T-helper 1 cell (primary cell): Measurements from ENCODE around the gene NDRG3.
"Not testable (repeated sequence)": the region's sequence is repeated elsewhere in the genome, so short reads cannot be mapped to it uniquely, and the experiment has no call there.

Experiments used
- DNase-seq, 5 donors: peaks; one replicate each; pipeline ENCODE4 v3.0.0-alpha.2; 2012 to 2020

The NDRG3 gene

DNA sequence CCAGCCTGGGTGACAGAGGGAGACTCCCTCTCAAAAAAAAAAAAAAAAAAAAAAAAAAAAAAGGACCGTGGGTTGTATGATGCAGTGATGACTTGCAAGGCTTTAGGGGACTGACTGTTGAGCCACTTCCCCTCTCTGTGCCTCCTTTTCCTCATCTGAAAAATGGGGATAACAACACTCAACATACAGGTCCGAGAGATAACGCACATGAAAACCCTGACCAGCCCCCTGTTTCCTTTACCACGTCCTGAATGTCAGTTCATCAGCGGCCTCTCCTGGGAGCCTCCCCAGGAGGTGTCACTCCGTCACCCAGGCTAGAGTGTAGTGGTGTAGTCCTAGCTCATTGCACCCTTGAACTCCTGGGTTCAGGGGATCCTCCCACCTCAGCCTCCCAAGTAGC lies 103.8 kb downstream of the NDRG3 start:
- no peak for DNase-seq

DNA sequence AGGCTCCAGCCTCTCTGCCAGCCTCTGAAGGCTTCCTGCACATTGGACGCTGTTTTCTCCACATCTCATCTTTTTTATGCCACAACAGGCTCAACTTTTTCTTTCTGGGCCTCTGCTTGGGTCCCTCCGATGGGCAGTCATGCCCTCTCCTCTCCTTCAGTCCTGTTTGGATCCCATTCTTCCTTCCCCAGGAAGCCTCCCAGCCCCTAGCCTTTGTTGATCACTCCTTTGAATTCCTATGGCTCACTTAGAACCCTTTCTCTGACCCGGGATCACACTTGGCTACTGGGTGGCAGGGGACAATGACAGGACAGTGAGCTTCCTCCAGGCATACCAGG lies 104.4 kb downstream of the NDRG3 start:
- DNase-seq, result no peak

DNA sequence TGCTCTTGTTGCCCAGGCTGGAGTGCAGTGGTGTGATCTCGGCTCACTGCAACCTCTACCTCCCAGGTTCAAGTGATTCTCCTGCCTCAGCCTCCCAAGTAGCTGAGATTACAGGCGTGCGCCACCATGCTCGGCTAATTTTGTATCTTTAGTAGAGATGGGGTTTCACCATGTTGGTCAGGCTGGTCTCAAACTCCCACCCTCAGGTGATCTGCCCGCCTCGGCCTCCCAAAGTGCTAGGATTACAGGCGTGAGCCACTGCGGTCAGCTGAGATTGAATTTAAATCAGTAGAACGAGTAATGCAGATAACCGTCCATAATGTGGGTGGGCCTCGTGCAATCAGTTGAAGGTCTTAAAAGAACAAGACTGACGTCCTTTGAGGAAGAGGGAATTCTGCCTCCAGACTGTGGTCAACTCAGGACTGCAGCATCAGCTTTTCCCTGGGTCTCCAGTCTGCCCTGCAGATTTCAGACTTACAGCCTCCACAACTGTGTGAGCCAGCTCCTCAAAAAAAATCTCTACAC lies 107.0 kb downstream of the NDRG3 start:
- DNase-seq, result not testable (repeated sequence)

DNA sequence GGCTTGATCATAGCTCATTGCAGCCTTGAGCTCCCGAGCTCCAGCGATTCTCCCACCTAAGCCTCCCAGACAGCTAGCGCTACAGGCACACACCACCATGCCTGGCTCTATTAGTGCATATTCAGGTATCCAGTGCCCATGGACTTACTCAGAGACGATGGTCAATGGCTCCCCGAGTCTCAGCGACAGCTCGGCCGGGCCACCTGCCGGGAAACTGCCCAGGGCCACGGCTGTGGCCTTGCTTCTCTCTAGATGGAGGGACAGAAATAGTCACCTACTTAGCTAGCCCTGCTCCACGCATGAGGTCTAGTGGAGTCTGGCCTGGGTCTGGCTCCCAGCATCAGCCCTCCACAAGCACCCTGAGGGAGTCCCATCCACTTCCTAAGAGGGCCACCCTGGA lies 111.5 kb downstream of the NDRG3 start:
- no peak for DNase-seq

DNA sequence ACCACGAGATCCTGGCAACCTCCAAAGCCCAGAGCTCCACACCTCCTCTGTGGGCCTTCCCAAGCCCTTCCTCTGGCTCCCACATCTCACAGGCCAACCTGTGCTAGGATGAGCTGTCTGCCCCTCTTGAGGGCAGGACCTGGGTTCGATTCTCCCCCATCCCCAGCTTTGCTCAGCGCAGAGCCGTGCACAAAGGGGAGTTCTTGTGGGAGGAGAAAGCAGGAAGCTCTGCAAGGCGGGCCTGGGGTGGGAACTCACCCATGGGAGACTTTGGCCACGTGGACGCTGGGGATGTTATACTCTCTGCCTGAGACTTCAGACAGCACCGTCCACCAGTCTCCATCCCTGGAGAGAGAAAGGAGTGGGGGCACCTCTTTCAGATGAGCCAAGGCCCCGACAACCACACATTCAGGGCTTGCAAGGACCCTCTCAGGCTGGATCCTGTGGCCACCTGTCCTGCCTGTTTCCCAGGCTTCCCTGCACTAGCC lies 112.6 kb downstream of the NDRG3 start:
- no peak for DNase-seq

DNA sequence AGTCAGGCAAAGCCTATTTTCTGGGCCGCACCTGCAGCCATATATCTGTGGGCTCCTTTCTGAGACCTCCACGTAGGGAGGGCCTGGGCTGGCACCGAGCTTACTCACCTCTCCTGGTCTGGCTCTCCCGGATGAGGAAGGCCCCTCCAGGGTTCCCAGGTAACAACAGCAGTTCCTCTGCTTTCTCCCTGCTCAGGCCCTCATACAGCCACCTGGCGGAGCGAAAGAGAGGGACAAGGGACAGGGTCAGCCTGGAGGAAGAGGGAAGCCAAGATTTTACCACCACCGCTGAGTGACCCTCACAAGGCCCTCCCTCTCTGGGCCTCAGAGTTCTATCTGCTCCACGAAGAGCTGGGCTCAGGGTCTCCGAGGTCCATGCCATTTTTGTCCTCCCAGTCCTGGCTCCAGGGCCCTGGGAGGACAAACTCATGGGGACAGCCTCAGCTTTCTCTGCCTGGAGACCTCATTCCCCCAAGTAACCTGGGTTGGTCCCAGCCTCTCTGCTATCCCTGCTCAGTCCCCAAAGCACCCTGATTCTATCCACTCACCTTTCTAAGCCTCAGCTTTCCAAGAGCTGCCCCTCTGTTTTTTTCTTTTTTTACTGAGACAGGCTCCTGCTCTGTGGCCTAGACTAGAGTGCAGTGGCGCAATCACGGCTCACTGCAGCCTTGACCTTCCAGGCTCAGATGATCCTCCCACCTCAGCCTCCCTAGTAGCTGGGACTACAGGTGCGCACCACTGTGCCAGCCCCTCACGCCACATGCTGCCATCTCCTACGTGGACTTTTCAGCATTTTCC lies 113.2 kb downstream of the NDRG3 start:
- no peak for DNase-seq

DNA sequence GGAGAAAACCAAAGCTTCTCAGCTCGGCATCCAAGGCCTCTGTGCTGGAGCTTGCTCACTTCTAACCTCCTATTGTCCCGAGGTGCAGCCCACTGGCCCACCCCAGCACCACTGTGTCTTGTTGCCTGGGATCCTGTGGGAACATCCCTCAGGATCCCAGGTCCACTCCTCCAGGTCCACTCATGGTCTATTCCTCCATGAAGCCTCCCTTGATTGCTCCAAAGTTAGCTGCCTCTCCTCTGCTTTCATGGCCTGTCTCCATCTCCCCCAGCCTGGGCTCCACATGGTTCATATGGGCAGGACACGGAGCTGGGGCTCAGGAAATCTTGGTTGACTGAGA lies 113.8 kb downstream of the NDRG3 start:
- no peak for DNase-seq

DNA sequence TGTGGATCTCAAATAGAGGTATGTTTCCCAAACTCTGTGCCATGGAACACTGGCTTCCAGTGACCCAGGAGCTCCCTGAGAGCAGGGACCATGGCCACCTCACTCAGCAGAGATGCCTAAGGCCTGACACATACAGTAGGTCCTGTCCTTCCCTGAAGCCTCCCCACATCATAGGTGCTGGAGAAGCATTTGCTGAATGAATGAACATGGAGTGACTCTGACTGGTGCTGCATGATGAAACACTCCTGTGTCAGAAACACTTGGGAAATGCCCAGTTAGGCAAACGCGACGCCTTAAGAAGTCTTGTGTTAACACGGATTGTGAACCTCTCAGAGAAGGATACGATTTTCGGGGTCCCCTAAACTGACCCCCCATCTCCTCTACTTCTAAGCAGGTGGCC lies 114.2 kb downstream of the NDRG3 start:
- DNase-seq, result no peak

DNA sequence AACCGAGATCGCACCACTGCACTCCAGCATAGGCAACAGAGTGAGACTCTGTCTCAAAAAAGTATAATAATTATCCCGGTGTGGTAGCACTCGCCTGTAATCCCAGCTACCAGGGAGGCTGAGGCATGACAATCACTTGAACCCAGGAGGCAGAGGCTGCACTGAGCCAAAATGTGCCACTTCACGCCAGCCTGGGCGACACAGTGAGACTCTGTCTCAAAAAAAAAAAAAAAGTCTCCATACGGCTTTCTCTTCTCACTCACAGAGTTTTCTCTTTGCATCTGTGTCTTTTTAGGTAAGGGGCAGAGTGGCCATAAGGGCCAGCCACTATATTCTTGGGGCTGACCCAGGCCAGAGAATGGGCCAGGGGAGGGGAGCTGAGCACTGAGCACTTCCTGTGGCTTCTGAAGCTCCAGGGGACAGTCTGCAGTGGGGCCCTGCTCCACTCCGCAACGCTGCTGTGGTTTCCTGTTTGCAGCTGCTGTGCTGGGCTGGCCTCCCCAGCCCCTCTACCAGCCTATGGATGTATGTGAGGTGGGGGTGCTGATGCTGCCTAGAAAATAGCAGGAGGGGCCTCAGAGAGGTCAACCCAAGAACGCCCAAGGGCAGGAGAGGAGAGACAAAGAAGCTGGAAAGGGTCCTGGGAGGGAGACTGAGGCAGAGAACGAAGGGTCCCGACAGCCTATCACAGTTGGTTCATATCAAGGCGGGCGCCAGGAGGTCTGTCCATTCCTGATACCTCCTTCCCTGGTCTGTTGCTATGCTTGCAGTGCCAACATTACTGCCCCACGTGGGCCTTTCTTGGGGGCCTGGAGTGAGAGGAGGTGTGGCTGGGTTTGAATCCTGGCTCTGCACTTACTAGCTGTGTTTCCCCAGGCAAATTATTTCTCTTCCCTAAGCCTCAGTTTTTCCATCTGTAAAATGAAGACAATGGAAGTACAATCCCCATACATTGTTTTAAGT lies 115.9 kb downstream of the NDRG3 start:
- peak in 3 of 5 donors; percentile 23 to 70 (median 35) for DNase-seq

DNA sequence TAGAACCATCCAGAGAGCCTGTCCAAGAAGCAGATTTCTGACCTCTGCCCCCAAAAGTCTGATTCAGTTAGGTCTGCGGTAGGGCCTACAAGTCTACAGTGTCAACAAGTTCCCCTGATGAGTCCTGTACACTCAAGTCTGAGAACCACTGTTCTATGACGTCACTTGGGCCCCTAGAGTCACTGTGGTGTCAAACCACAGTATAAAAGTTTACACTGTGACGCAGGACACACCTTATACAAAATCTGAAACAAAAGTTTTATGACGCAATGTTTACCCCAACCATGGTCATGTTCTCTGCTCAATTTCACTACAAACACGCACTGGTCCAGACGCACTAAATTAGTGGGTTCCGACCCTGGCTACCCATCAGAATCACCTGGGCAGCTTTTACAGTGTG lies 117.8 kb downstream of the NDRG3 start:
- no peak for DNase-seq

DNA sequence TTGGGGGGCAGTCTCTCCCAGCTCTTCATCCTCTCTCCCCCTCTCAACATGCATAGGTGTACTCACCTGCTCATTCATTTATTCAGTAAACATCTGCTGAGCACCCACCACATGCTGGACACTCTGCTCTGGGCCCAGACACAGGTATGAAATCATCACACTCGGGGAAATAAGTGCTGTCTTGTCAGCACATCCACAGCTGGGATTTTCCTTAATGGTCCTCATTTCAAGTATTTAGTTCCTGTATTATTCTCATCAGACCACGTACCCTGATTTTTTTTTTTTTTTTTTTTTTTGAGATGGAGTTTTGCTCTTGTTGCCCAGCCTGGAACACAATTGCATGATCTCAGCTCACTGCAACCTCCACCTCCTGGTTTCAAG lies 121.0 kb downstream of the NDRG3 start:
- no peak for DNase-seq

DNA sequence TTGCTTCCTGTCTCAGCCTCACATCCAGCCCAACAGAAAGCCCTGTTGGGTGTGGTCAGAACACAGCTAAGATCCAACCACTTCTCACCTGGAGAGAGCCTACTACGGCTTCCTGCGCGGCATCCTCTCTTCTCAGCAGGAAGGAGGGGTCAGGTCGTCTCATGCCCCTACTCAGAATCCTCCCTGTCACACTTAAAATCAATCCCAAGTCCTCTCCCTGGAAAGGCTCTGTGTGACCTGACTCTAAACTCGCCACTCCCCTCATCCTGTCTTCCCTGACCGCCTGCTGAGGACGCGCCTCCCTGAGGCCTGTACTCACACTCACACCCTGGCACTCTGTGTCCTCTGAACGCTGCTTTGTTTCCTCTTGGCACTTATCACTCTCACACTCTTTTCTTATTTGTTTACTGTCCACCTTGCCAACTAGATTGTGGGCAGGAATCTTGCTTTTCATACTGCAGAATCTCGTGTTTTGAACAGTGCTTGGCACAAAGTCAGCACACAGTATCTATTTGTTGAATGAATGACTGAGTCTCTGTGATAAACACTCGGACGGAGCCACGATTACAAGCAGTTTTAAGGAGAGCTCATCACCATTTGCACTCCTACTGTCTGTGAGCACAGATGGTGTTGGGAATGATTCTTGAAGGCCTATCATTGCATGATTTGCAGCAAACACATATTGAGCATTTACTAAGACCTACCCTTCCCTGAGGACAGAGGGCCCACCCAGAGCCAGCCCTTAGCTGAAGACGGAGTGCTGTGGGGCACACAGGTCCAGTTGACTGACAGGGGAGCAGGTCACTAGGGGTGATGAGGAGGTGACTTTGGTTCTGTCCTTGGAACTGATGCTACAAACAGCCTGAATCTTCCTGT lies 121.6 kb downstream of the NDRG3 start:
- DNase-seq, result no peak

DNA sequence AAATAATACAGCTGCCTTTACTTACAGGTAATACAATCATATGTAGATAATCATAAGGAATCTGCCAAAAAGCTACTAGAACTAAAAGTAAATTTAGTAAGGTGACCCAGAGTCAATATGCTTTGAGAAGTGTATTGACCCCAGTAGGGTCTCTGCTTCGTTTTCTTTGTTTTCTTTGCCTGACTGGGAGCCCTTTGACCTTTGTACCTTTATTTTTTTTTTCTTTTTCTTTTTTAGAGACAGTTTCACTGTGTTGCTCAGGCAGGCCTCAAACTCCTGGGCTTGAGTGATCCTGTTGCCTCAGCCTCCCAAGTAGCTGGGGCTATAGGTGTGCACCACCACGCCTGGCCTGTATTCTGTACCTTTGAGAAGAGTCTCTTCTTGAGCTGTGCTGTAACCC lies 122.4 kb downstream of the NDRG3 start:
- DNase-seq, result no peak

DNA sequence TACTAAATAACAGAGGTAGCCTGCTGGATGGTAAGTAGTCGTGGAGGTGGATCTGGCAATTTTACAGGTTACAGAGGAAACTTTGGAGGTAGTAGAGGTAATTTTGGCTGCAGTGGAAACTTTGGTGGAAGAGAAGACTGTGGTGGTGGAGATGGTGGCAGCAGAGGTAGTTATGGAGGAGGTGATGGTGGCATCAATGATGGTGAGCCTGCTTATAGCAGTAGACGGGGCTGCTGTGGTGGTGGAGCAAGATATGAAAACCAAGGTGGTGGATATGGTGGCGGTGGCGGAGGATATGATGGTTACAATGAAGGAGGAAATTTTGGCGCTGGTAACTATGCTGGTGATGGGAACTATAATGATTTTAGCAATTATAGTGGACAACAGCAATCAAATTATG lies 125.0 kb downstream of the NDRG3 start:
- DNase-seq, result no peak

DNA sequence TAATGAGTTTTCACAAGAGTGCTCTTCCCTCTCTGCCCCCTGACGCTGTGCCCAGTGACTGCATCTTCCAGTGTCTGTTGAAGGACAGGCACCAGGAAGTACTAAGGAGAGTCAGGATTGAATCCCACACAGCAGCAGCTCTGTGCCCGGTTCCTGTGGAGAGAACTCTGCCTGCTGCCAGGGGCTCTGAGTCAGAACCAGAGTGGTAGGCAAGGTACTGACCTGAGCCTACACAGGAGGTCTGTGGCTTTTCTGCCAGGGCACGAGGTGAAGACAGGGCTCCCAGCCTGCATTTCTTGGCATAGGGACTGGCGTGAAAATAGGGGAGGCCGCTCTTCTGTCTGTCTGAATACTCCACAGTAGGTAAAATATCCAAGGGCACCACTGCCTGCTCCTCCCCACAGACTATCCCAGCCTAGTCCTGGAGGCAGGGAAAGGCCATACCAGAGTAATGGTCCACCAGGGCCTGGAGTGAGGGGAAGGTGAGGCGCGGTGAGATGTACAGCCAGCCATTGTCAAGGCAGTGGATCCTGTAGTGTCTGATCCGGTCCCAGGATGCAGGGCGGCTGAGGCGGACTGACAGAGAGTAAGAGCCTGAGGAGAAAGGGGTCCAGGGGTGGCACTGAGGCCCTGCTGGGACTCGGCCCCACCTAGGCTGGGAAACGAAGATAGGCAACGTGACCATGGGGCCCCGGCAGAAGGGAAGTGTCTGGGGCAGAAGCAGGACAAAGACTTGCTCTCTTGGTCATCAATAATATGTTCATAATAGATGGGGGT lies 130.9 kb downstream of the NDRG3 start:
- DNase-seq, result no peak

DNA sequence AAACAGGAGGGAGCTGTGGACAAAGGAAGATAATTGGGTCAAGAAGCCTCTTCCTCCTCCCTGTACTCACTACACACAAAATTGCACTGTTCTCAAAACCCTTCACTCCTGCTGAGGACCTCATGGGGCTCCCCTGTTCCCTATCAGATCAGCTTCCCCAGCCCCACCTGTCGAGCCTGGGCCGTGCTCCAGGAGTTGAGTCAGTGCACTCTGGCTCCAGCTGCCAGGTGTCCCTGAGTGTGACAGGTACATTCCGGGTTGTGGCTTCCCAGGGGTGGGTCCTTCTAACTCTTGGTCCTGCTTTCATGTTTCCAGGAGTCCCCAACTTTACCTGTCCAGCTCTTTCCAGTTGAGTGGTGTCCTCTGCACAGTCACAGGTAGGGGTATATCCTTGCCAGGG lies 131.9 kb downstream of the NDRG3 start:
- DNase-seq, result no peak

DNA sequence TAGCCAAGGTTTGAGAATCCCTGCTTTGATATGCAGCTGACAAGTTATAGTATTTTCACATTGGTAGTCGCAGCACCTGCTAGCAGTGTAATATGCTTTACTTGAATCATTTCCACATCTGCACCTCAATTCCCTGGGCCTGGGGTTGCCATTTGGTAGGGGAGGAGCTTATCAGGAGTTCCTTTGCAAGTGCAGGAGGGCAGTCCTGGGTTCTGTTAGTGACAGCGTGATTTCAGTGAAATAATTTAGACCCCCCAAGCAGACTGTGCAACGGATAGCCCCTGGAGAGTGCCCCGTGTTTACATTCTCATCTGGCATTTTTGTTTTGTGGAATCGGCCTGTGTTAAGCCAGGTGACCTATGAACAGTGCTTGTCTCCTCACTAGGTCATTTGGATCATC lies 134.3 kb downstream of the NDRG3 start:
- no peak for DNase-seq

DNA sequence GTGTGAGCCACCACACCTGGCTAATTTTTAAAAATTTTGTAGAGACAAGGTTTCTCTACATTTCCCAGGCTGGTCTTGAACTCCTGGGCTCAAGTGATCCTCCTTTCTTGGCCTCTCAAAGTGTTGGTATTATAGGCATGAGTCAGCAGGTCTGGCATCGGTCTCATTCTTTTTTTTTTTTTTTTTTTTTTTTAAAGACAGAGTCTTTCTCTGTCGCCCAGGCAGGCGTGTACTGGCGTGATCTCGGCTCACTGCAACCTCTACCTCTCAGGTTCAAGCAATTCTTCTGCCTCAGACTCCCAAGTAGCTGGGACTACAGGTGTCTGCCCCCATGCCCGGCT lies 137.5 kb downstream of the NDRG3 start:
- not testable (repeated sequence) for DNase-seq

DNA sequence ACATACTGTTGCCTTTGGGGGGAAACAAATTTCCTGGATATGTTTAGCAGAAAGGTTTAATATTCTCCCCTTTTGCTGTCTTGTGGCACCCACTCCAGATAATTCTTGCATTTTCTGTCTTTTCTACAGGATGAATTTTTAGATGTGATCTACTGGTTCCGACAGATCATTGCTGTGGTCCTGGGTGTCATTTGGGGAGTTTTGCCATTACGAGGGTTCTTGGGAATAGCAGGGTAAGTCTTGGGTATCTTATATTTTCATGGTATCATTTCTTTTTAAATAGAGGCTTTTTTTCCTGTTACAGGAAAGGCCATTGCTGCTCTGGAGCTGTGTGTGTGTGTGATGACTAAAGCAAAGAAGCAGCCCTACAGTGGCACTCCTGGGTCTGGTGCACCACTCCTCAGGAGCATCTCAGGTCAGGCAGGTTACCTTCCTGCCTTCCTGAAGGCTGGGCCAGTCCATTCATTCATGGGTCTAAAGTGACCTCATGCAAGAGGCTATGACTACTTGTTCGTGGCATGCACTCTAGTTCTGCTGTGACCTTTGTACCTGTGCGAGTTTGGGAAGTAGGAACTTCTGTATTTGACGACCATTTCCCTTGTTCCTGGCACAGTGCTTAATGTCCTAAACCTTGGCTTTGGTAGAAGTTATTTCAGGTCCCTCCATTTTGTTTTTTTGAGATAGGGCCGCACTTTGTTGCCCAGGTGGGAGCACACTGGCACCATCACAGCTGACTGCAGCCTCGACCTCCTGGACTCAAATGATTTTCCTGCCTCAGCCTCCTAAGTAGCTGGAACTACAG lies 138.1 kb downstream of the NDRG3 start:
- DNase-seq, result no peak

DNA sequence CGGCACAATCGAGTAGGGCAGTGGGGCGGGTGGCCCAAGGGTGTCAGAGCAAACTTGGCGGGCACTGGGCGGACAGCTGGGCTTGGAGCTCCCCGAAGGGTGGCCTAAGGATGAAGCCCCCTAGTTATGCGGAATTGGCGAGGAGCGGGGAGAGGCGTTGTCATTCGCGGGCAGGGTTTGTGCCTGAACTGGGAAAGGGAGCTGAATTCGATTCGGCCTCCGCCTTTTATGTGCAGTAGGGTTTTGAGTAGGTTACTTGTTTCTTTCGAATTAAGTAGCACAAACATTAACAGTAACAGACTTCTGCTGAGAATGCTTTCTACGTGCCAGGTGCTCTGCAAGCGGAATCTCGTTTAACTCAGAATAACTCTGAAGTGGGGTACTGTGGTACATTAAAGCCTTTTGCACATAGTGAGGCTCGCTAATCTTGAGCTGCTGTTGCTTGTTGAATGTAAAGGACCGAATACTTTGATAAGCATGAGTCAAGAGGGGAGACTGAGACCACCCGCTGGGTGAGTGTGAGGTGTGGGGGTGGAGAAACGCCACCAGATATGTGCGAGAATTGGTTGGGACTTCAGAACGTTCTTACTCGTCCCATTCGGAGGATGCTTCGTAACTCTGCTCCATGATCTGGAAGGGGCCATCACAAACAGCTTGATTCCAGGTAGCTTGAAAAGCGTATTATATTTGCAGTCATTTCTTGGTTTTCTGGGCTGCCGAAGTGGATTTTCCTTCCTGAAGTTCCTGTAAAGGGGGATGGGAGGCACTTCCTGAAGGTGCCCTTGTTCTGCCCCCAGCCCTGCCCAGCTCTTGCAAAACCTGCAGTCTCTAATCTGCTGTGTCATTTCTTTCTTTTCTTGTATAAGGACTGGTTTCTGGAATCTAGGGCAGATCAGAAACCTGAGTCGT lies 139.5 kb downstream of the NDRG3 start:
- DNase-seq, result peak in 1 of 5 donors; percentile 35
